ENCODE results near the gene BAIAP2. TPM values are rescaled to one million over a fixed set of nuclear protein-coding genes. Genes with fewer than 3 reads are reported as not detected.

Gene BAIAP2
- total and polyA plus RNA-seq, 2 of the 13 experiments (the other 11 are each of a cell fraction or from before 2014, with no cell fraction given), result 22.5 to 24.0 TPM

DNA sequence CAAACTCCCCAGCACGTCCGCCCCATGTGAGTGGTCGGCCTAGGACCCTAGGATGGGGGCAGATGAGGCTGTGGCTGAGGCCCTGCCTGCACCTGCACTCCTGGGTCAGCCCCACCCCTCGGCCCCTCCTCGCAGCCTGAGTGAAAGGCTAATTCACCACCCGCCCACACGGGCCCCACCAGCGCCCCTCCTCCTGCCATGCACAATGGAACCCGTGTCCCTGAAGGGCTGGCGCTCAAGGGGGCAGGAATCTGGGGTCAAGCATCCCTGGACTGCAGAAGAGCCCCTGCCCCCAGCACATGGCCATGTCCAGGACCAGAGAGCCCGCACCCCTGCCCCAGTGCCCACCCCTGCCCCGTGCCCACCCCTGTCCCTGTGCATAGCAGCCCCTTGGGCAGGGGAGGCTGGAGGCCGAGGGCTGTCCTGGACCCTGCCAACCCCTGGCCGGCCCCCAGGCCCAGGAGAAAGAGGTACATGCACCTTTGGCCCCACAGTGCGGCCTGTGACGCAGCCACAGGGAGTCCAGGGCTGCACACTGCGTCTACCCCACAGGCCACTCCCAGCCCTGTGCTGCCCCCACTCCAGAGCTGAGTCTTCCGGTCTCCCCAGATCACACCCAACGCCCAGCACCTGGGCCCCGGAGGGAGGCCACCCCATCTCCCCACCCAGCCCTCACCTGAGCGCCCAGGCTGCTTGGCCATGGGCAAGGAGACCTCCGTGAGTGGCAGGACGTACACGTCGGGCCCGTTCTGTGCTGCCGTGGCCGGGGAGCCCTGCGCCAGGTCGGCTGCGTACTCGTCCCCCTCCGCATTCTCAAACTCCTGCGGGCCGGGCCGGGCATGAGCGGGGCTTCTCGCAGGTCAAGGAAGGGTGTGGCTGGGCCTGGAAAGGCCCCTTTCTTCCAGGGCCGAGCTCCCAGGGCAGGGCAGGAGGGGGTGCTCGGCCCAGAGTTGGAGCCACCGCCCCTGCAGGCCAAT lies 95.7 kb downstream of the BAIAP2 start (continued):
- TF ChIP-seq, protein P1, sequence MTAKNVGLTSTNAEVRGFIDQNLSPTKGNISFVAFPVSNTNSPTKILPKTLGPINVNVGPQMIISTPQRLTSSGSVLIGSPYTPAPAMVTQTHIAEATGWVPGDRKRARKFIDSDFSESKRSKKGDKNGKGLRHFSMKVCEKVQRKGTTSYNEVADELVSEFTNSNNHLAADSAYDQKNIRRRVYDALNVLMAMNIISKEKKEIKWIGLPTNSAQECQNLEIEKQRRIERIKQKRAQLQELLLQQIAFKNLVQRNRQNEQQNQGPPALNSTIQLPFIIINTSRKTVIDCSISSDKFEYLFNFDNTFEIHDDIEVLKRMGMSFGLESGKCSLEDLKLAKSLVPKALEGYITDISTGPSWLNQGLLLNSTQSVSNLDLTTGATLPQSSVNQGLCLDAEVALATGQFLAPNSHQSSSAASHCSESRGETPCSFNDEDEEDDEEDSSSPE (CRISPR knock-in tag; IDR thresholded peaks at IDR 0.05), result no peak
- peak; percentile 41; the same call in 1 of the 2 replicates for TF ChIP-seq BRD4 (CRISPR knock-in tag; IDR thresholded peaks at IDR 0.05)
- peak; percentile 17; the same call in 1 of the 2 replicates for TF ChIP-seq ZNF891 (CRISPR knock-in tag; IDR thresholded peaks at IDR 0.05)
- TF ChIP-seq KDM2A (CRISPR knock-in tag; IDR thresholded peaks at IDR 0.05; ENCODE audit: borderline replicate concordance, low read depth), result 0 out of 2 replicates have a peak, but pooled peaks have one; percentile 33
- TF ChIP-seq, protein P2, sequence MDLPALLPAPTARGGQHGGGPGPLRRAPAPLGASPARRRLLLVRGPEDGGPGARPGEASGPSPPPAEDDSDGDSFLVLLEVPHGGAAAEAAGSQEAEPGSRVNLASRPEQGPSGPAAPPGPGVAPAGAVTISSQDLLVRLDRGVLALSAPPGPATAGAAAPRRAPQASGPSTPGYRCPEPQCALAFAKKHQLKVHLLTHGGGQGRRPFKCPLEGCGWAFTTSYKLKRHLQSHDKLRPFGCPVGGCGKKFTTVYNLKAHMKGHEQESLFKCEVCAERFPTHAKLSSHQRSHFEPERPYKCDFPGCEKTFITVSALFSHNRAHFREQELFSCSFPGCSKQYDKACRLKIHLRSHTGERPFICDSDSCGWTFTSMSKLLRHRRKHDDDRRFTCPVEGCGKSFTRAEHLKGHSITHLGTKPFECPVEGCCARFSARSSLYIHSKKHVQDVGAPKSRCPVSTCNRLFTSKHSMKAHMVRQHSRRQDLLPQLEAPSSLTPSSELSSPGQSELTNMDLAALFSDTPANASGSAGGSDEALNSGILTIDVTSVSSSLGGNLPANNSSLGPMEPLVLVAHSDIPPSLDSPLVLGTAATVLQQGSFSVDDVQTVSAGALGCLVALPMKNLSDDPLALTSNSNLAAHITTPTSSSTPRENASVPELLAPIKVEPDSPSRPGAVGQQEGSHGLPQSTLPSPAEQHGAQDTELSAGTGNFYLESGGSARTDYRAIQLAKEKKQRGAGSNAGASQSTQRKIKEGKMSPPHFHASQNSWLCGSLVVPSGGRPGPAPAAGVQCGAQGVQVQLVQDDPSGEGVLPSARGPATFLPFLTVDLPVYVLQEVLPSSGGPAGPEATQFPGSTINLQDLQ (CRISPR knock-in tag; IDR thresholded peaks at IDR 0.05), result peak; percentile 66; the same call in 1 of the 2 replicates
- TF ChIP-seq SUZ12 (IDR thresholded peaks at IDR 0.05; ENCODE audit: low read depth, low read length), result no peak
- no peak for TF ChIP-seq SOX6 (IDR thresholded peaks at IDR 0.05)
- peak; percentile 28; the same call in 1 of the 2 replicates for TF ChIP-seq SOX6 (CRISPR knock-in tag; IDR thresholded peaks at IDR 0.05)
- TF ChIP-seq MAFG (CRISPR knock-in tag; IDR thresholded peaks at IDR 0.05), result no peak
- TF ChIP-seq ATF1 (CRISPR knock-in tag; IDR thresholded peaks at IDR 0.05), result no peak
- no peak for TF ChIP-seq MBNL3 (CRISPR knock-in tag; conservative IDR thresholded peaks at IDR 0.05)
- peak; percentile 55; the same call in 1 of the 2 replicates for TF ChIP-seq GABPB1 (CRISPR knock-in tag; IDR thresholded peaks at IDR 0.05)
- TF ChIP-seq ZNF274 (CRISPR knock-in tag; IDR thresholded peaks at IDR 0.05), result no peak
- no peak for TF ChIP-seq SNAPC2 (CRISPR knock-in tag; IDR thresholded peaks at IDR 0.05)
- TF ChIP-seq SRSF4 (IDR thresholded peaks at IDR 0.05; ENCODE audit: low read depth, low read length, poor library complexity, severe bottlenecking), result no peak
- peak; percentile 42 to 45; a peak in 1 of 4 replicates for TF ChIP-seq POLR2A (IDR thresholded peaks at IDR 0.05; ENCODE audit: insufficient read depth in 1 of 2, low read depth in 2 of 2, low read length in 2 of 2)
- no peak for TF ChIP-seq ZMYM3 (CRISPR knock-in tag; IDR thresholded peaks at IDR 0.05)
- TF ChIP-seq ZFY (CRISPR knock-in tag; IDR thresholded peaks at IDR 0.05), result peak; percentile 59; the same call in 1 of the 2 replicates
- TF ChIP-seq ZBTB7B (CRISPR knock-in tag; IDR thresholded peaks at IDR 0.05), result peak; percentile 16; the same call in 1 of the 2 replicates
- TF ChIP-seq SOX13 (IDR thresholded peaks at IDR 0.05), result no peak
- TF ChIP-seq SOX13 (CRISPR knock-in tag; conservative IDR thresholded peaks at IDR 0.05 in 1 of 2, IDR thresholded peaks at IDR 0.05 in 1 of 2), result 0 out of 4 replicates have a peak, but pooled peaks of 1 of the 2 experiments have one; percentile 19
- TF ChIP-seq NFIB (CRISPR knock-in tag; IDR thresholded peaks at IDR 0.05; ENCODE audit: borderline replicate concordance), result no peak
- peak; percentile 25; the same call in 1 of the 2 replicates for TF ChIP-seq ZFP91 (CRISPR knock-in tag; IDR thresholded peaks at IDR 0.05; ENCODE audit: borderline replicate concordance)
